Transverse colon (tissue), 4 donors: ENCODE measurements around the gene KLHL36. TPM values are rescaled to one million over a fixed set of nuclear protein-coding genes. Genes with fewer than 3 reads are reported as not detected.

Experiments used
- DNase-seq: peaks from one replicate; pipeline ENCODE4 v3.0.0-alpha.2; 2019
- H3K27ac ChIP-seq, 4 donors: fragments of 200-600 bp; sonication (generic); 2 replicates each; pipeline ENCODE4 v1.5.1; 2016 to 2018; ENCODE audit warnings: inconsistent platforms in 4 of 4
- H3K27me3 ChIP-seq: fragments of 200-600 bp; sonication (generic); 2 replicates; pipeline ENCODE4 v1.5.1; 2017; ENCODE audit warnings: inconsistent platforms
- H3K36me3 ChIP-seq, 4 donors: fragments of 200-600 bp; sonication (generic); 2 replicates each; pipeline ENCODE4 v1.5.1; 2017 to 2019; ENCODE audit warnings: inconsistent platforms in 4 of 4
- H3K4me1 ChIP-seq, 4 donors: fragments of 200-600 bp; sonication (generic); 2 replicates each; pipeline ENCODE4 v1.5.1; 2017 to 2020; ENCODE audit warnings: inconsistent platforms in 4 of 4
- H3K4me3 ChIP-seq, 4 donors: fragments of 200-600 bp; sonication (generic); 1 replicate in 1 of 4; 2 replicates in 3 of 4; pipeline versions ENCODE4 v1.5.1 to v1.6.1; 2017 to 2019; ENCODE audit warnings: inconsistent platforms in 4 of 4
- H3K9me3 ChIP-seq, 2 donors: fragments of 200-600 bp; sonication (generic); 2 replicates each; pipeline ENCODE4 v1.5.1; 2017 to 2019; ENCODE audit warnings: inconsistent platforms in 2 of 2
- CTCF ChIP-seq, 5 experiments: fragments of 200-600 bp in 3 of 5; fragments of 450-650 bp in 2 of 5; sonication (generic) in 3 of 5; IDR thresholded peaks; 1 replicate in 2 of 5; 2 replicates in 3 of 5; pipeline ENCODE4 v1.5.1; 2016 to 2017; ENCODE audit warnings: antibody characterized with exemption in 5 of 5, inconsistent platforms in 3 of 5, mild to moderate bottlenecking in 2 of 5, moderate library complexity in 1 of 5
- EP300 ChIP-seq: sonication (generic); formaldehyde crosslinking; IDR thresholded peaks from one replicate; pipeline ENCODE4 v1.6.1; 2017; ENCODE audit warnings: antibody characterized with exemption, low read depth
- POLR2A ChIP-seq: fragments of 450-650 bp; IDR thresholded peaks from one replicate; pipeline ENCODE4 v1.6.1; 2016; ENCODE audit warnings: antibody characterized with exemption, mild to moderate bottlenecking, moderate library complexity
- POLR2AphosphoS5 ChIP-seq, 3 donors: sonication (generic); formaldehyde crosslinking; IDR thresholded peaks; one replicate each; pipeline ENCODE4 v1.6.1; 2016; ENCODE audit warnings: antibody characterized with exemption in 3 of 3
- WGBS, 2 donors: methylation state at CpG; one replicate each; pipeline ENCODE4 v1.1.5; 2018; ENCODE audit warnings: low coverage in 1 of 2; 5-methylcytosine and 5-hydroxymethylcytosine counted together
- in situ Hi-C, 4 donors: fragments of 200-750 bp; cut with MboI; loops; one replicate each; pipeline versions ENCODE4 v1.15.0 to v1.15.1; 2017; ENCODE audit warnings: low sequenced_read_pairs in 3 of 4, low pct_ligation_motif_present in 1 of 4, low pct_unique_long_range_greater_than_20kb in 1 of 4
- intact Hi-C: fragments of 100-400 bp; cut with DNase I; formaldehyde crosslinking; loops from one replicate; pipeline ENCODE4 v1.15.1; 2023; ENCODE audit warnings: low total_unique reads
- total RNA-seq, 4 donors: library from RNA; depleted of rRNA; stranded (reverse); fragments of >200 nt; gene quantifications; one replicate each; pipeline ENCODE4 v1.1.0, GENCODE V29; 2016

KLHL36 gene
- total RNA-seq, 4 donors from 2014 or later = 38.0 to 75.5 (median 66.7) TPM

GRCh38 chr16:84649511-84649861 lies 1.2 kb downstream of the KLHL36 start:
- peaks cover 4 to 21% (median 14%) of the 10 kb centered on the region in 4 donors for H3K4me1 ChIP-seq
- TF ChIP-seq CTCF (IDR thresholded peaks at IDR 0.05) (no peak), POLR2AphosphoS5 (IDR thresholded peaks at IDR 0.05) (no peak), POLR2A (no peak), EP300 (no peak)
- H3K27ac ChIP-seq = peak overlapping the region; percentile 77 to 88 (median 85)
- peaks cover 0 to 12% (median 0%) of the 10 kb centered on the region in 4 donors for H3K36me3 ChIP-seq
- no peaks in the 10 kb centered on the region for H3K9me3 ChIP-seq
- intact Hi-C loops = no loop called here
- DNase-seq = no peak
- in situ Hi-C loops = no loop called here
- no peaks in the 10 kb centered on the region for H3K27me3 ChIP-seq
- WGBS, 2 donors = 55 to 100% methylated on average over 1 to 11 of the region's 11 CpGs
- peak overlapping the region in 3 of 4 donors; percentile 62 to 83 (median 79) for H3K4me3 ChIP-seq

GRCh38 chr16:84650062-84650991 lies 2.0 kb downstream of the KLHL36 start:
- peaks cover 4 to 21% (median 14%) of the 10 kb centered on the region in 4 donors for H3K4me1 ChIP-seq
- no peak for DNase-seq
- in situ Hi-C loops = no loop called here

GRCh38 chr16:84652566-84652965 lies 4.3 kb downstream of the KLHL36 start:
- no peak for TF ChIP-seq POLR2AphosphoS5 (IDR thresholded peaks at IDR 0.05)
- no peak for TF ChIP-seq CTCF (IDR thresholded peaks at IDR 0.05)
- TF ChIP-seq POLR2A = no peak
- no peak for TF ChIP-seq EP300
- peaks cover 0 to 17% (median 8%) of the 10 kb centered on the region in 4 donors for H3K36me3 ChIP-seq
- WGBS, 2 donors = 84 to 100% methylated on average over 1 to 7 of the region's 7 CpGs

More at GRCh38 chr16:84650062-84650991, 2.0 kb downstream of the KLHL36 start:
- WGBS, 2 donors = 87 to 89% methylated on average over 17 to 20 of the region's 20 CpGs
- Histone ChIP-seq H3K27ac (no peak overlapping the region), H3K9me3 (no peaks in the 10 kb centered on the region), H3K4me3 (no peak overlapping the region), H3K36me3 (peaks cover 0 to 12% (median 0%) of the 10 kb centered on the region in 4 donors), H3K27me3 (no peaks in the 10 kb centered on the region)
- intact Hi-C loops = no loop called here
- TF ChIP-seq POLR2A (no peak), POLR2AphosphoS5 (IDR thresholded peaks at IDR 0.05) (no peak), CTCF (IDR thresholded peaks at IDR 0.05) (no peak), EP300 (no peak)

GRCh38 chr16:84654238-84654637 lies 5.9 kb downstream of the KLHL36 start:
- intact Hi-C loops = no loop called here

More at GRCh38 chr16:84652566-84652965, 4.3 kb downstream of the KLHL36 start:
- in situ Hi-C loops = no loop called here
- intact Hi-C loops = no loop called here
- Histone ChIP-seq H3K27ac (no peak overlapping the region), H3K4me3 (no peak overlapping the region), H3K9me3 (no peaks in the 10 kb centered on the region), H3K4me1 (peaks cover 4 to 18% (median 11%) of the 10 kb centered on the region in 4 donors), H3K27me3 (no peaks in the 10 kb centered on the region)
- no peak for DNase-seq

More at GRCh38 chr16:84654238-84654637, 5.9 kb downstream of the KLHL36 start:
- Histone ChIP-seq H3K27ac (no peak overlapping the region), H3K9me3 (no peaks in the 10 kb centered on the region), H3K4me1 (peaks cover 1 to 10% (median 6%) of the 10 kb centered on the region in 4 donors), H3K36me3 (peaks cover 0 to 30% (median 16%) of the 10 kb centered on the region in 4 donors), H3K4me3 (no peak overlapping the region), H3K27me3 (no peaks in the 10 kb centered on the region)
- 92 to 100% methylated on average over 1 to 3 of the region's 3 CpGs for WGBS, 2 donors
- no peak for TF ChIP-seq CTCF (IDR thresholded peaks at IDR 0.05)
- TF ChIP-seq POLR2A = no peak
- no peak for TF ChIP-seq POLR2AphosphoS5 (IDR thresholded peaks at IDR 0.05)
- TF ChIP-seq EP300 = no peak
- no peak for DNase-seq
- in situ Hi-C loops = no loop called here
